Keratinocyte (primary cell): Measurements from ENCODE around the gene TMEM80. TPM values are rescaled to one million over a fixed set of nuclear protein-coding genes. Genes with fewer than 3 reads are reported as not detected.

Source experiments
- DNase-seq: peaks from one replicate; pipeline ENCODE4 v3.0.0-alpha.2; 2011; ENCODE audit warnings: low read depth, missing footprints, low spot score
- FAIRE-seq: peaks from 2 replicates; lab custom pipeline; 2011; peaks lifted over from hg19 to GRCh38; lab: Jason Lieb, UNC
- H2AFZ ChIP-seq: 2 replicates; pipeline ENCODE4 v1.6.0; 2012; ENCODE audit warnings: low read length, control low read depth, inconsistent platforms; ENCODE audit not compliant: control insufficient read depth
- H3K27ac ChIP-seq: 2 replicates; pipeline ENCODE4 v1.5.1; 2011; ENCODE audit warnings: low read length; ENCODE audit not compliant: control insufficient read depth, insufficient read depth
- H3K27me3 ChIP-seq: 3 replicates; pipeline ENCODE4 v1.6.0; 2011; ENCODE audit warnings: low read length; ENCODE audit not compliant: control insufficient read depth, insufficient read depth; ENCODE audit errors: extremely low read depth
- H3K36me3 ChIP-seq, 2 experiments: 2 replicates in 1 of 2; 3 replicates in 1 of 2; pipeline ENCODE4 v1.5.1; 2011; ENCODE audit warnings: low read length in 2 of 2, mild to moderate bottlenecking in 1 of 2; ENCODE audit not compliant: control insufficient read depth in 2 of 2, insufficient read depth in 2 of 2; ENCODE audit errors: extremely low read depth in 1 of 2
- H3K4me1 ChIP-seq: 3 replicates; pipeline ENCODE4 v1.5.1; 2011; ENCODE audit warnings: low read length; ENCODE audit not compliant: control insufficient read depth, insufficient read depth; ENCODE audit errors: extremely low read depth
- H3K4me2 ChIP-seq: 3 replicates; pipeline ENCODE4 v1.6.0; 2011; ENCODE audit warnings: low read depth, low read length; ENCODE audit not compliant: control insufficient read depth, insufficient read depth; ENCODE audit errors: extremely low read depth
- H3K4me3 ChIP-seq, 3 experiments: fragments of 200-600 bp in 1 of 3; sonication (generic) in 1 of 3; 2 replicates in 2 of 3; 3 replicates in 1 of 3; pipeline ENCODE4 v1.5.1; 2011 to 2016; ENCODE audit warnings: low read length in 3 of 3, mild to moderate bottlenecking in 3 of 3, control low read depth in 2 of 3, inconsistent platforms in 1 of 3, low read depth in 1 of 3, mixed read lengths in 1 of 3, mixed run types in 1 of 3, moderate library complexity in 1 of 3; ENCODE audit not compliant: control insufficient read depth in 2 of 3, insufficient read depth in 2 of 3; ENCODE audit errors: extremely low read depth in 1 of 3
- H3K79me2 ChIP-seq: 2 replicates; pipeline ENCODE4 v1.6.0; 2012; ENCODE audit warnings: low read length; ENCODE audit not compliant: control insufficient read depth, insufficient read depth
- H3K9ac ChIP-seq: 3 replicates; pipeline ENCODE4 v1.6.0; 2011; ENCODE audit warnings: low read length; ENCODE audit not compliant: control insufficient read depth, insufficient read depth; ENCODE audit errors: extremely low read depth
- H3K9me1 ChIP-seq: 3 replicates; pipeline ENCODE4 v1.6.0; 2011; ENCODE audit warnings: low read length; ENCODE audit not compliant: control insufficient read depth, insufficient read depth; ENCODE audit errors: extremely low read depth
- H3K9me3 ChIP-seq: 2 replicates; pipeline ENCODE4 v1.5.1; 2012; ENCODE audit warnings: low read depth, low read length; ENCODE audit not compliant: control insufficient read depth
- H4K20me1 ChIP-seq: 3 replicates; pipeline ENCODE4 v1.6.0; 2011; ENCODE audit warnings: low read length; ENCODE audit not compliant: control insufficient read depth, insufficient read depth; ENCODE audit errors: extremely low read depth
- CTCF ChIP-seq, 3 experiments: IDR thresholded peaks in 1 of 3; conservative IDR thresholded peaks in 1 of 3; optimal IDR thresholded peaks in 1 of 3; 2 replicates in 2 of 3; 3 replicates in 1 of 3; pipeline versions ENCODE3 to v1.5.1; 2011; ENCODE audit warnings: low read length in 3 of 3, mild to moderate bottlenecking in 3 of 3, moderate library complexity in 2 of 3, control low read depth in 1 of 3, inconsistent platforms in 1 of 3; ENCODE audit not compliant: insufficient read depth in 2 of 3; ENCODE audit errors: extremely low read depth in 1 of 3
- EZH2 ChIP-seq: IDR thresholded peaks from one replicate; pipeline ENCODE4 v1.6.1; 2012; ENCODE audit warnings: inconsistent platforms, mild to moderate bottlenecking, low read length, moderate library complexity
- dilution Hi-C: fragments of 300-500 bp; cut with MboI; formaldehyde crosslinking; loops from one replicate; pipeline ENCODE4 v1.7.0; 2020; ENCODE audit warnings: low sequenced_read_pairs; ENCODE audit not compliant: extremely low pct_ligation_motif_present
- polyA plus RNA-seq, 5 experiments: library from polyadenylated mRNA; depleted of rRNA in 3 of 5; stranded (reverse) in 3 of 5; stranded (forward) in 1 of 5; unstranded in 1 of 5; fragments of >200 nt; gene quantifications; 1 replicate in 1 of 5; 2 replicates in 3 of 5; 3 replicates in 1 of 5; pipeline versions ENCODE4 v1.2.1 to v1.2.3, GENCODE V29; 2011 to 2012; ENCODE audit warnings: missing spikeins in 2 of 5, low read depth in 1 of 5, low replicate concordance in 1 of 5

Gene TMEM80
- polyA plus RNA-seq, 1 donor (not counting 4 experiments of a cell fraction or from before 2014, with no cell fraction given): 29.8 TPM

- H3K79me2 ChIP-seq: no peaks in the 10 kb centered on the region
- H3K36me3 ChIP-seq: peaks cover 30 to 34% of the 10 kb centered on the region in 2 experiments
- H3K27me3 ChIP-seq: no peaks in the 10 kb centered on the region
- peak; percentile 20 for FAIRE-seq
- no peaks in the 10 kb centered on the region for H3K9me1 ChIP-seq
- peaks cover 12% of the 10 kb centered on the region for H3K4me1 ChIP-seq
- TF ChIP-seq EZH2 (no peak), CTCF (optimal IDR thresholded peaks at IDR 0.05 in 1 of 3, IDR thresholded peaks at IDR 0.05 in 1 of 3, conservative IDR thresholded peaks at IDR 0.05 in 1 of 3; ENCODE audit: extremely low read depth in 1 of 3, insufficient read depth in 2 of 3, low read length in 3 of 3) (peak; percentile 2 to 62 (median 42))
- dilution Hi-C loops: no loop called here
- H3K9ac ChIP-seq: no peak overlapping the region
- peaks cover 2% of the 10 kb centered on the region for H4K20me1 ChIP-seq
- no peak overlapping the region for H2AFZ ChIP-seq
- H3K4me3 ChIP-seq: no peak overlapping the region
- no peak overlapping the region for H3K27ac ChIP-seq
- DNase-seq: no peak
- H3K4me2 ChIP-seq: no peak overlapping the region
- no peaks in the 10 kb centered on the region for H3K9me3 ChIP-seq
These were observed 27.7 kb downstream of the TMEM80 start for GRCh38 chr11:723120-723883.

GRCh38 chr11:724049-724777, 28.6 kb downstream of the TMEM80 start:
- no peaks in the 10 kb centered on the region for H3K9me1 ChIP-seq
- H3K4me2 ChIP-seq: no peak overlapping the region
- no peak overlapping the region for H3K9ac ChIP-seq
- no peak overlapping the region for H2AFZ ChIP-seq
- no peak for TF ChIP-seq EZH2
- TF ChIP-seq CTCF (optimal IDR thresholded peaks at IDR 0.05 in 1 of 3, IDR thresholded peaks at IDR 0.05 in 1 of 3, conservative IDR thresholded peaks at IDR 0.05 in 1 of 3; ENCODE audit: extremely low read depth in 1 of 3, insufficient read depth in 2 of 3, low read length in 3 of 3): no peak
- peaks cover 12% of the 10 kb centered on the region for H3K4me1 ChIP-seq
- dilution Hi-C loops: no loop called here
- DNase-seq: no peak
- no peaks in the 10 kb centered on the region for H3K79me2 ChIP-seq
- H3K9me3 ChIP-seq: no peaks in the 10 kb centered on the region
- no peaks in the 10 kb centered on the region for H3K27me3 ChIP-seq
- no peak overlapping the region for H3K4me3 ChIP-seq
- peaks cover 2% of the 10 kb centered on the region for H4K20me1 ChIP-seq
- FAIRE-seq: no peak
- H3K36me3 ChIP-seq: peaks cover 30 to 34% of the 10 kb centered on the region in 2 experiments
- no peak overlapping the region for H3K27ac ChIP-seq
